ENCODE measurements around the gene RGS17. TPM values are rescaled to one million over a fixed set of nuclear protein-coding genes. Genes with fewer than 3 reads are reported as not detected.

RGS17 gene
- total and polyA plus RNA-seq, 2 of the 13 experiments (the other 11 are each of a cell fraction or from before 2014, with no cell fraction given) = 0.04 TPM; not detected in 1

- under 1% methylated on average over 6 of the region's 6 CpGs for WGBS (ENCODE audit: low lambda C conversion rate)
- peaks cover 45% of the 10 kb centered on the region for H3K79me2 ChIP-seq (ENCODE audit: insufficient read depth, low read length)
- intact Hi-C loops (cut with micrococcal nuclease; ENCODE audit: unreplicated experiment) (loop anchor here (1.0 kb wide), 1 partner anchor 21 kb away; no protein-coding TSS in a partner anchor), in situ Hi-C loops (cut with HindIII; ENCODE audit: extremely low pct_ligation_motif_present, low pct_unique_long_range_greater_than_20kb) (no loop called here)
- DNase-seq (ENCODE audit: low spot score) (peak; percentile 33), ATAC-seq (peak; percentile 49), FAIRE-seq (no peak)
- H3K4me2 ChIP-seq (ENCODE audit: low read depth, low read length) = peak overlapping the region; percentile 83
- CTCF ChIA-PET (ENCODE audit: low intra/inter-chr PET ratio, low total read pairs) = no interaction called here
- POLR2A ChIA-PET = no interaction called here
- peak overlapping the region; percentile 69 to 93 (median 92) for H3K4me3 ChIP-seq (replicated peaks in 1 of 3; ENCODE audit: insufficient read depth in 1 of 3, low read depth in 2 of 3, low read length in 3 of 3)
- peak overlapping the region; percentile 85 for H2AFZ ChIP-seq (ENCODE audit: low read length)
- H3K9ac ChIP-seq (ENCODE audit: insufficient read depth, low read depth, low read length) = peak overlapping the region; percentile 93
- no peaks in the 10 kb centered on the region; a peak in 1 of 5 replicates for H3K36me3 ChIP-seq (replicated peaks in 1 of 2; ENCODE audit: control insufficient read depth in 1 of 2, insufficient read depth in 2 of 2, low read length in 2 of 2)
- H3K9me3 ChIP-seq (ENCODE audit: low read length) = no peaks in the 10 kb centered on the region
- peak overlapping the region; percentile 88 for H3K27ac ChIP-seq (ENCODE audit: extremely low read length, insufficient read depth, low read length)
- H3K27me3 ChIP-seq (ENCODE audit: control insufficient read depth in 1 of 2, insufficient read depth in 2 of 2, low read length in 2 of 2) = no peaks in the 10 kb centered on the region; a peak in 2 of 5 replicates
- peaks cover 33% of the 10 kb centered on the region for H3K4me1 ChIP-seq (ENCODE audit: insufficient read depth, low read length)
- no TSS peak for BruUV-seq (replicated peaks)
- peaks cover 20% of the 10 kb centered on the region for H4K20me1 ChIP-seq (ENCODE audit: insufficient read depth, low read length)
- no peak for TF ChIP-seq PCBP2 (optimal IDR thresholded peaks at IDR 0.05; ENCODE audit: low read depth, low read length, poor library complexity, severe bottlenecking)
- TF ChIP-seq ZNF615 (CRISPR knock-in tag; IDR thresholded peaks at IDR 0.05; ENCODE audit: borderline replicate concordance) = 0 out of 2 replicates have a peak, but pooled peaks have one; percentile 58
- no peak for TF ChIP-seq TEAD2 (CRISPR knock-in tag; IDR thresholded peaks at IDR 0.05)
- 0 out of 2 replicates have a peak, but pooled peaks have one; percentile 10 for TF ChIP-seq ZIK1 (CRISPR knock-in tag; IDR thresholded peaks at IDR 0.05; ENCODE audit: borderline replicate concordance, low read depth)
- 0 out of 2 replicates have a peak, but pooled peaks have one; percentile 16 for TF ChIP-seq ZNF777 (CRISPR knock-in tag; IDR thresholded peaks at IDR 0.05)
- TF ChIP-seq, protein P1, sequence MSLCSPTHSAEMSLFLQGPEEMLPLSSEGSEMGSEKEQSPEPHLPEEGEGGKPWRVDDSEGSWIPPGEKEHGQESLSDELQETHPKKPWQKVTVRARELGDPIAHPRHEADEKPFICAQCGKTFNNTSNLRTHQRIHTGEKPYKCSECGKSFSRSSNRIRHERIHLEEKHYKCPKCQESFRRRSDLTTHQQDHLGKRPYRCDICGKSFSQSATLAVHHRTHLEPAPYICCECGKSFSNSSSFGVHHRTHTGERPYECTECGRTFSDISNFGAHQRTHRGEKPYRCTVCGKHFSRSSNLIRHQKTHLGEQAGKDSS (CRISPR knock-in tag; IDR thresholded peaks at IDR 0.05; ENCODE audit: borderline replicate concordance, low read depth) = no peak
- TF ChIP-seq ZNF639 (CRISPR knock-in tag; conservative IDR thresholded peaks at IDR 0.05) = no peak
- TF ChIP-seq RERE (CRISPR knock-in tag; IDR thresholded peaks at IDR 0.05; ENCODE audit: low read depth) = no peak
- TF ChIP-seq TCF7L2 (IDR thresholded peaks at IDR 0.05; ENCODE audit: low read depth, low read length) = no peak
- TF ChIP-seq, protein P2, sequence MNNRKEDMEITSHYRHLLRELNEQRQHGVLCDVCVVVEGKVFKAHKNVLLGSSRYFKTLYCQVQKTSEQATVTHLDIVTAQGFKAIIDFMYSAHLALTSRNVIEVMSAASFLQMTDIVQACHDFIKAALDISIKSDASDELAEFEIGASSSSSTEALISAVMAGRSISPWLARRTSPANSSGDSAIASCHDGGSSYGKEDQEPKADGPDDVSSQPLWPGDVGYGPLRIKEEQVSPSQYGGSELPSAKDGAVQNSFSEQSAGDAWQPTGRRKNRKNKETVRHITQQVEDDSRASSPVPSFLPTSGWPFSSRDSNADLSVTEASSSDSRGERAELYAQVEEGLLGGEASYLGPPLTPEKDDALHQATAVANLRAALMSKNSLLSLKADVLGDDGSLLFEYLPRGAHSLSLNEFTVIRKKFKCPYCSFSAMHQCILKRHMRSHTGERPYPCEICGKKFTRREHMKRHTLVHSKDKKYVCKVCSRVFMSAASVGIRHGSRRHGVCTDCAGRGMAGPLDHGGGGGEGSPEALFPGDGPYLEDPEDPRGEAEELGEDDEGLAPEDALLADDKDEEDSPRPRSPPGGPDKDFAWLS (CRISPR knock-in tag; IDR thresholded peaks at IDR 0.05; ENCODE audit: borderline replicate concordance) = no peak
- TF ChIP-seq BORCS8-MEF2B (CRISPR knock-in tag; IDR thresholded peaks at IDR 0.05) = no peak
- TF ChIP-seq ZFX (CRISPR knock-in tag; IDR thresholded peaks at IDR 0.05; ENCODE audit: low read depth) = no peak
- no peak for TF ChIP-seq HMGA1 (CRISPR knock-in tag; conservative IDR thresholded peaks at IDR 0.05)
These were observed 127.8 kb downstream of the RGS17 start for GRCh38 chr6:153003366-153003690.
